Naive thymus-derived CD8-positive, alpha-beta T cell (primary cell): ENCODE measurements around the gene NUTM2G. TPM values are rescaled to one million over a fixed set of nuclear protein-coding genes. Genes with fewer than 3 reads are reported as not detected.
"Not testable (repeated sequence)": the region's sequence is repeated elsewhere in the genome, so short reads cannot be mapped to it uniquely, and the experiment has no call there.

ENCODE experiments used
- ATAC-seq, 2 donors: fragments of 150-1000 bp; cut with Tn5 transposase in 1 of 2; sonication (Bioruptor Pico), chemical (Tn5 transposase) in 1 of 2; 1 replicate in 1 of 2; 2 replicates in 1 of 2; pipeline ENCODE4 v1.10.0; 2021; ENCODE audit warnings: mild to moderate bottlenecking in 2 of 2, moderate library complexity in 2 of 2
- POLR2A ChIA-PET: fragments of 350-600 bp; sonication (Branson Sonifier 250); formaldehyde crosslinking; loops from one replicate; lab custom pipeline; 2021; ENCODE audit warnings: antibody characterized with exemption; lab: Charles Lee
- DNase-seq, 10 donors: peaks; one replicate each; pipeline versions ENCODE4 v3.0.0 to v3.0.0-alpha.2; 2020 to 2022
- H3K27ac Mint-ChIP-seq, 10 donors: one replicate each; pipeline ENCODE4 v1.8.0; 2020 to 2022; ENCODE audit warnings: mild to moderate bottlenecking in 10 of 10, mixed read lengths in 10 of 10, moderate library complexity in 4 of 10, inconsistent platforms in 1 of 10
- H3K27me3 Mint-ChIP-seq, 5 donors: one replicate each; pipeline ENCODE4 v1.8.0; 2021 to 2022; ENCODE audit warnings: mixed read lengths in 5 of 5
- H3K36me3 Mint-ChIP-seq, 3 donors: one replicate each; pipeline ENCODE4 v1.8.0; 2020 to 2022; ENCODE audit warnings: mixed read lengths in 3 of 3, mild to moderate bottlenecking in 2 of 3, inconsistent platforms in 1 of 3
- H3K4me1 Mint-ChIP-seq, 4 donors: one replicate each; pipeline ENCODE4 v1.8.0; 2021 to 2022; ENCODE audit warnings: mixed read lengths in 4 of 4
- H3K4me3 Mint-ChIP-seq, 10 donors: one replicate each; pipeline ENCODE4 v1.8.0; 2020 to 2022; ENCODE audit warnings: mild to moderate bottlenecking in 10 of 10, mixed read lengths in 10 of 10, moderate library complexity in 6 of 10, inconsistent platforms in 1 of 10
- H3K9me3 Mint-ChIP-seq, 9 donors: one replicate each; pipeline ENCODE4 v1.8.0; 2020 to 2022; ENCODE audit warnings: mixed read lengths in 9 of 9, mild to moderate bottlenecking in 3 of 9, inconsistent platforms in 1 of 9, moderate library complexity in 1 of 9
- polyA plus RNA-seq, 3 donors: library from polyadenylated mRNA; unstranded; fragments of 300-500 nt; fragmentation: Illumina TruSeq; gene quantifications; one replicate each; pipeline ENCODE4 v1.2.3, GENCODE V29; 2021
- total RNA-seq, 8 experiments: library from RNA in 2 of 8; stranded (reverse) in 2 of 8; gene quantifications; one replicate each; pipeline ENCODE4 v1.2.3 and lab custom pipeline; 2021 to 2026

The NUTM2G gene, protein sequence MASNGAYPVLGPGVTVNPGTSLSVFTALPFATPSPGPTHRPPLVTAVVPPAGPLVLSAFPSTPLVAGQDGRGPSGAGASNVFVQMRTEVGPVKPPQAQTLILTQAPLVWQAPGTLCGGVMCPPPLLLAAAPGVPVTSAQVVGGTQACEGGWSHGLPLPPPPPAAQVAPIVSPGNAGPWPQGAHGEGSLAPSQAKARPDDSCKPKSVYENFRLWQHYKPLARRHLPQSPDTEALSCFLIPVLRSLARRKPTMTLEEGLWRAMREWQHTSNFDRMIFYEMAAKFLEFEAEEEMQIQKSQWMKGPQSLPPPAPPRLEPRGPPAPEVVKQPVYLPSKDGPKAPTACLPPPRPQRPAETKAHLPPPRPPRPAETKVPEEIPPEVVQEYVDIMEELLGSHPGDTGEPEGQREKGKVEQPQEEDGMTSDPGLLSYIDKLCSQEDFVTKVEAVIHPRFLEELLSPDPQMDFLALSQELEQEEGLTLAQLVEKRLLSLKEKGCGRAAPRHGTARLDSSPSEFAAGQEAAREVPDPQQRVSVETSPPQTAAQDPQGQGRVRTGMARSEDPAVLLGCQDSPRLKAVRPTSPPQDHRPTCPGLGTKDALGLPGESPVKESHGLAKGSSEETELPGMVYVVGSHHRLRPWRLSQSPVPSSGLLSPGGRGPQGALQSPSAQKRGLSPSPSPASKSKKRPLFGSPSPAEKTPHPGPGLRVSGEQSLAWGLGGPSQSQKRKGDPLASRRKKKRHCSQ
- total RNA-seq (not detected), polyA plus RNA-seq (under 1 TPM in 2 of 3 donors, not detected in 1; 0.05 to 0.19 TPM), total RNA-seq (lab: John Stamatoyannopoulos, UW) (0 reads per million in 6 experiments)

DNA sequence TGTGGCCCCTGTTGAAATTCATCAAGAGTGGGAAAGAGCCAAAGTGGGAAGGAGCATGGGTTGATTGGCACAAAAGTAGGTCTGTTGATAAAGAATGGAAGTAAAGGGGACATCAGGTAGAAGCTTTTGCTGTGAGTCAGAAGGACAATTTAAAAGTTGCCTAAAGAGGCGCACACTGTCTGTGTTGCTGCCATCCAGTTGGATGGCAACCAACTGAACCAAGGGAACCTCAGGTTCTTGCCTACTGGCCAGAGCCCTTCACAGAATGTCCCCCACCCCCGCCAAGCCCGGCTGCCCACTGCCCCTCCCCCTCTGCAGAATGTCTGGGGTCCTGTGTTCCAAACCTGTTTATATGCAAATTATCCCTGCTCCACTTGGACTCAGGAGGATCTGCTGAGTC is at the start of gene NUTM2G:
TSS of gene NUTM2G (plus strand) at position 301 of the 400 bp plus-strand sequence. CDS start 182 bp downstream, outside the sequence.
- DNase-seq, H3K4me3 Mint-ChIP-seq, H3K36me3 Mint-ChIP-seq, ATAC-seq, H3K9me3 Mint-ChIP-seq, H3K27me3 Mint-ChIP-seq, H3K4me1 Mint-ChIP-seq, POLR2A ChIA-PET: not testable (repeated sequence)
- peak within 1 kb of the TSS in 1 of 10 donors; percentile 47 for H3K27ac Mint-ChIP-seq

DNA sequence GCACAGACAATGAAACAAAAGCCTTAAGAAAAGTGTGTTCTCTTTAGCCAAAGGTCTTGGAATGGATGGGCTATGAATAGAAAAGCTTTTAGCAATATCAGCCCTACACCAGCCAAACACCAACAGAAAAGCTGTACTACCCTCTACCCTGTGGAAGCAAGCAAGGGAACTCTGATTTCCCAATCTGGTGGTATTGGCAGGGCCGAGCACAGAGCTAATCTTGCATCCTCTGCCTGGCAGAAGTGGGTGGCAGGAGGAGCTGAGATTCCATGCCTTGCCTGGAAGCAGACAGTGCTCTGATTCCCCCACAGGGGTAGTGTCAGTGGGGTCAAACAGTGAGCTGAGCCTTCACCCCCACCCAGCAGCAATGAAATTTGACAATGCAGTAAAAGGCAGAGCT is 44.7 kb upstream of the NUTM2G start:
- Mint-ChIP-seq H3K9me3 (peaks cover 0 to 36% (median 11%) of the 10 kb centered on the region in 9 donors), H3K27me3 (peaks cover 0 to 5% (median 0%) of the 10 kb centered on the region in 5 donors), H3K4me3 (no peak overlapping the region), H3K4me1 (peaks cover 0 to 2% (median 0%) of the 10 kb centered on the region in 4 donors), H3K27ac (no peak overlapping the region), H3K36me3 (peaks cover 11 to 18% (median 13%) of the 10 kb centered on the region in 3 donors)
- DNase-seq, result no peak
- ATAC-seq, result no peak
- POLR2A ChIA-PET, result no interaction called here

DNA sequence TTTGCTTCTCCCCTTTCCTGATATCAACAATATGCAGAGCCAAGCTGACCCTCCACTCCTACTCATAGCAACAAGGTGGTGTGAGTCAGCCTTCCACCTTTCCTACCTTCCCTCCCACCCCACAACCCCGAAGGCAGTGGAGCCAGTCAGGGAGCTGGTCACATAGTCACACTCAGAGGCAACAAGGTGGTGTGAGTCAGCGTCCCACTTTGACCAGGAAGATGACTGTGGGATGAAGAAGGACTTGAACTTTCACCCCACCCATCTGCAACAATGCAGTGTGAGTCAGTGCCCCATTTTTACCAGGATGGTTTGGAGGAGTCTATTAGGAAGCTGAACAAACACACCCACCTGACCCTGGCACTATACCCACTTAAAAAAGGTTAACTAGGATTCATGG is 44.2 kb upstream of the NUTM2G start:
- DNase-seq (no peak), ATAC-seq (no peak)
- H3K36me3 Mint-ChIP-seq, result peaks cover 13 to 18% (median 14%) of the 10 kb centered on the region in 3 donors
- no peak overlapping the region for H3K4me3 Mint-ChIP-seq
- peaks cover 0 to 31% (median 9%) of the 10 kb centered on the region in 9 donors for H3K9me3 Mint-ChIP-seq
- H3K4me1 Mint-ChIP-seq, result peaks cover 0 to 2% (median 0%) of the 10 kb centered on the region in 4 donors
- POLR2A ChIA-PET, result no interaction called here
- H3K27ac Mint-ChIP-seq, result no peak overlapping the region
- H3K27me3 Mint-ChIP-seq, result peaks cover 0 to 3% (median 0%) of the 10 kb centered on the region in 5 donors

DNA sequence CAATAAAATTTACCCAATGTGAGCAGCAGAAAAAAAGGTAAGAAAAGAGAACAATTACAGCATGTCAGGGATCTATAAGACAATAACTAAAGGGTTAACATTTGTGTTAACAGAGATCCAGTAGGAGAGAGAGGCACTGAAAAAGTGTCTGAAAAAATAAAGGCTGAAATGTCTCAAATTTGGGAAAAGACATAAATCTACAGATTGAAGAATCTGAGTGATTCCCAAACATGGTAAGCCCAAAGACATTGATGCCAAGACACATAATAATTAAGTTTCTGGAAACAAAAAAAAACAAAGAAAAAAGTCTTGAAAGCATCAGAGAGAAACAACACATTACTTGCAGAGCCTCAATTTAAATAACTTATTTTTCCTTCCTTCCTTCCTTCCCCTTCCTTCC is 43.2 kb upstream of the NUTM2G start:
- peaks cover 13 to 18% (median 14%) of the 10 kb centered on the region in 3 donors for H3K36me3 Mint-ChIP-seq
- no peak overlapping the region for H3K27ac Mint-ChIP-seq
- no peak for ATAC-seq
- POLR2A ChIA-PET, result no interaction called here
- DNase-seq, result no peak
- peaks cover 0 to 21% (median 8%) of the 10 kb centered on the region in 9 donors for H3K9me3 Mint-ChIP-seq
- no peaks in the 10 kb centered on the region for H3K27me3 Mint-ChIP-seq
- H3K4me3 Mint-ChIP-seq, result no peak overlapping the region
- H3K4me1 Mint-ChIP-seq, result peaks cover 0 to 2% (median 0%) of the 10 kb centered on the region in 4 donors

DNA sequence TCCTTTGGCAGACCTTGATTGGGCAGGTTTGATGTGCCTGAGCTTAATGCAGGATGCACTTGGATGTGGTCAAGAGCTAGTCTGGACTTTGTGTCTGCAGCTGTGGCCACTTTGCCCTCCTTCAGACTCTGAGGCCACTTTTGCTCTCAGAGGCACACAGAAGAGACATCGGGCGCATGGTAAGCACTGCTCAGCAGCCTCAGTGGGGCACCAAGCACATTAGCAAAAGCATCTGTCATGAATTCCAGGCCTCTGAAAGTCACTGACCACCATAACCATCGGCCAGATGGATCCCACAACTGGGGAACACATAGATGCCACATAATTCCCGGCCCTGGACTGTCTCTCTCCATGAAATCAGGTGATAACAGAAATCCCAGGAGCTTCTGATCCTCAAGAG is 40.1 kb upstream of the NUTM2G start:
- peaks cover 0 to 13% (median 5%) of the 10 kb centered on the region in 9 donors for H3K9me3 Mint-ChIP-seq

DNA sequence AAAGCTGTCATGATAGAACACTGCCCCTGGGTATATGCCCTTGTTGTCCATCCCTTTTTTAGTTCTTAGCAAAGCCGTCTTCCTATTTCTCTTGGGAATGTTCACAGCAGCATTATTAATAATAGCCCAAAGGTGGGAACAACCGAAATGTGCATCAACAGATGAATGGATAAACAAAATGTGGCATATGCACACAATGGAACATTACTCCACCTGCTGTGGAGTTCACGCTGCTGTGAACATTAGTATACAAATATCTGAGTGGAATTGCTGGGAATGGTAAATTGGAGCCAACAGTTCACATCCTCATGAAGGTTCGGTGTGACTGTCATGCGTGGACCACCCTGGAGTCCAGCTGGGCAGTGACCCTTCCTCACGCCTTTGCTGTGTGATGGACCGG is 36.5 kb upstream of the NUTM2G start:
- Mint-ChIP-seq H3K4me1 (peaks cover 0 to 2% (median 0%) of the 10 kb centered on the region in 4 donors), H3K36me3 (peaks cover 5 to 62% (median 45%) of the 10 kb centered on the region in 3 donors), H3K4me3 (no peak overlapping the region), H3K27ac (no peak overlapping the region), H3K9me3 (peaks cover 0 to 6% (median 0%) of the 10 kb centered on the region in 9 donors), H3K27me3 (no peaks in the 10 kb centered on the region)
- POLR2A ChIA-PET, result no interaction called here
- ATAC-seq (no peak), DNase-seq (no peak)

More for the DNA sequence above, 40.1 kb upstream of the NUTM2G start:
- H3K27ac Mint-ChIP-seq, result no peak overlapping the region
- no peak for ATAC-seq
- peaks cover 14 to 41% (median 25%) of the 10 kb centered on the region in 3 donors for H3K36me3 Mint-ChIP-seq
- H3K27me3 Mint-ChIP-seq, result no peaks in the 10 kb centered on the region
- POLR2A ChIA-PET, result no interaction called here
- no peak for DNase-seq
- H3K4me1 Mint-ChIP-seq, result peaks cover 0 to 2% (median 0%) of the 10 kb centered on the region in 4 donors
- no peak overlapping the region for H3K4me3 Mint-ChIP-seq

DNA sequence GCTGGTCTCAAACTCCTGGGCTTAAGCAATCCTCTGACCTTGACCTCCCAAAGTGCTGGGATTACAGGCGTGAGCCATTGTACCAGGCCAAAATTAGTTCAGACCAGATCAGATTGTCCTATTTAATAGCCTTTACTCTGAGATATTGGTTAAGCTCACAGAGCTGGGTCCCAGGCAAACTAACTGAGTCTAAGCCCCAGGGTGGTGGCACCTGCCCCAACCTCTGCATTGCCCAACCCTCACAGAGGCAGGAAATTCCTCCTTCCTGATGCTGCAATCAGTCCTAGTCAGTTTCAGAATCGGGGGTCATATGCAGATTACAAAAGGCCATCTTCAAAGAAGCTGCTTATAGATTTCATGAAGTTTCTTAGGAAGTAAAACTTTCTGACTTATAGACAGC is 28.6 kb upstream of the NUTM2G start:
- H3K36me3 Mint-ChIP-seq, result peaks cover 8 to 34% (median 22%) of the 10 kb centered on the region in 3 donors
- H3K4me3 Mint-ChIP-seq, ATAC-seq, H3K27ac Mint-ChIP-seq, H3K27me3 Mint-ChIP-seq, H3K4me1 Mint-ChIP-seq, DNase-seq, POLR2A ChIA-PET, H3K9me3 Mint-ChIP-seq: not testable (repeated sequence)

DNA sequence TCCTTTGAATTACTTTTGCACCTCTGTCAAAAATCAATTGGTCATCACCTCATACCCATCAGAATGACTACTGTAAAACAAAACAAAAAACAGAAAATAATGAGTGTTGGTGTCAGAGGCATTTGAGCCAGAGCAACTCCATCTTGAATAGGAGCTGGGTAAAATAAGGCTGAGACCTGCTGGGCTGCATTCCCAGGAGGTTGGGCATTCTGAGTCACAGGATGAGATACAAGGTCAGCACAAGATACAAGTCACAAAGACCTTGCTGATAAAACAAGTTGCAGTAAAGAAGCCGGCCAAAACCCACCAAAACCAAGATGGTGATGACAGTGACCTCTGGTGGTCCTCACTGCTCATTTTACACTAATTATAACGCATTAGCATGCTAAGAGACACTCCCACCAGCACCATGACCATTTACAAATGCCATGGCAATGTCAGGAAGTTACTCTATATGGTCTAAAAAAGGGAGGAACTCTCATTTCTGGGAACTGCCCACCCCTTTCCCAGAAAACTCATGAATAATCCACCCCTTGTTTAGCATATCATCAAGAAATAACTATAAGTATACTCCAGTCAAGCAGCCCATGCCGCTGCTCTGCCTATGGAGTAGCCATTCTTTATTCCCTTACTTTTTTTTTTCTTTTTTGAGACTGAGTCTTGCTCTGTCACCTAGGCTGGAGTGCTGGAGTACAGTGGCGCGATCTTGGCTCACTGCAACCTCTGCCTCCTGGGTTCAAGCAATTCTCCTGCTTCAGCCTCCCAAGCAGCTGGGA is 23.5 kb upstream of the NUTM2G start:
- H3K9me3 Mint-ChIP-seq, H3K4me1 Mint-ChIP-seq, DNase-seq, H3K4me3 Mint-ChIP-seq, H3K27ac Mint-ChIP-seq, H3K27me3 Mint-ChIP-seq, H3K36me3 Mint-ChIP-seq, ATAC-seq, POLR2A ChIA-PET: not testable (repeated sequence)

DNA sequence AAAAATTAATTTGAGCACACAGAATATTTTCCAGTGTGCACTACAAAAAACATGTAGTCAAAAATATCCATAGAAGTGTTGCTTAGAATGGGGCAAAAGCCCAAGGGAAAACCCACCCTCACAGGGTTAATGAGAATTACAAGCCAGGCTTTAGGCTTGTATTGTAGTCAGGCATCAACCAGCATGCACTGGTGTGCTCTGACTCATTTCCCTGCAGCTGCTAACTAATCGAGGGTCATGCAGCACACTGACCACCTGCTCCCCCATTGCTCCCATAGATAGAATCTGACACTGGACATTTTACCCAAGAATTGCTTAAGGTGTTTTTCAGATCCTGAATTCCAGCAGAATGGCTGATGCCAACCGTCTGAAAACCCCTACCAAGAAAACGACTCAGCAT is 20.2 kb upstream of the NUTM2G start:
- H3K4me3 Mint-ChIP-seq, H3K27ac Mint-ChIP-seq, POLR2A ChIA-PET, DNase-seq, H3K27me3 Mint-ChIP-seq, H3K9me3 Mint-ChIP-seq, H3K4me1 Mint-ChIP-seq, ATAC-seq: not testable (repeated sequence)
- peaks cover 0 to 13% (median 0%) of the 10 kb centered on the region in 3 donors for H3K36me3 Mint-ChIP-seq

DNA sequence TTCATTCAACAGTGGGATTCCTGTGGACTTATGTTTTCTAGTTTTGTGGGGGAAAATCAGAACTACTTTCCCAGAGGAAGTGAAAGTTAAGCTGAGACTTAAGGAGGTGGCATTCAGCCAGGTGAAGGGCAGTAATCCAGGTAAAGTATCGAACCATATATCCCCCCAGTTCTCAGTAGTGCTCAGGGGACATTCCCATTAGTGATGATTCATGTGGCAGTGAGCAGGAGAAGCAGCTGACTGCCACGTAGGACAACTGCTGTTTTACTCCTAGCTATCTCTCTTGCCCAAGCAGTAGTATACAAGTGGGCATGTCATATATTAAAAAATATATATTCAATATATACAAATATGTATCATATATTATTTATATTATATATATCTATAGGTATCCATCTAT is 13.1 kb upstream of the NUTM2G start:
- DNase-seq, H3K27ac Mint-ChIP-seq, ATAC-seq, POLR2A ChIA-PET, H3K27me3 Mint-ChIP-seq, H3K4me1 Mint-ChIP-seq, H3K4me3 Mint-ChIP-seq, H3K9me3 Mint-ChIP-seq: not testable (repeated sequence)
- H3K36me3 Mint-ChIP-seq, result peaks cover 0 to 16% (median 0%) of the 10 kb centered on the region in 3 donors

DNA sequence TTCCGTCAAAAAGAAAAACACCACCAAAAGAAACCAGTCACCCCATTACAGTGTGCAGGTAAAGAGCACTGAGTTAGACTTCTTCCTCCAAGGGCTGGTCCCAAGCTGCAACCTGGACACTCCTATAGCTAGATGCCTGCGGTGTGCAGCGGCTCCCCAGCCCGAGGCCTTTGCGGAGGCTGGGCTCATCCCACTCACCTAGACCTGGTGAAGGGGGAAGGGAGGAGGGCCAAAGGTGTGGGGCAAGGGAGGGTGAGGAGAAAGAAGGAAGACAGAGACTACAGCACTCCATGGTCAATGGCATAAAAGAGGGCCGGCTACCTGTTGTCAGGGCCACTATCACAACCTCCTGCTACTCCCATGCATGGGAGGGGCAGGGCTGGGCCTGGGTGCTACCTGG is 12.1 kb upstream of the NUTM2G start:
- H3K27ac Mint-ChIP-seq, H3K27me3 Mint-ChIP-seq, H3K4me3 Mint-ChIP-seq, DNase-seq, H3K4me1 Mint-ChIP-seq, H3K9me3 Mint-ChIP-seq, POLR2A ChIA-PET, ATAC-seq: not testable (repeated sequence)
- peaks cover 0 to 16% (median 0%) of the 10 kb centered on the region in 3 donors for H3K36me3 Mint-ChIP-seq

DNA sequence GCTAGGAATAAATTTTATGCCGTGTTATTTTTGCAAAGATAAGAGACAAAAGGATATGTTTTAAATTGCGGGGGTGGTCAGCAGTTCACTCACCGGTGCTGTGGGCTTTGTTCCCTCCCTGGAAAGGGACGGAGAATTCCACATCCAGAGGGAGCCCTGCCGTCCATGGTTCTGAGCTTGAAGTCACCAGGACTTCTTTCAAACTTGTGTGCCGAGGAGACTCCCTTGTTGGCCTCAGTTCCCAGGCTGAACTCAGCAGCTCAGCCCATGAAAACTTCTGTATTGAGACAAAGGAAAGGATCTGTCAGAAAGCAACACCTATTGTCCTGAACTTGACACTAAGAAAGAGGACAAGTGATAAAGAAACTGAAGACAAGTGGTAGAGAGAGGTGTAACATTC is 10.1 kb upstream of the NUTM2G start:
- H3K9me3 Mint-ChIP-seq, H3K27me3 Mint-ChIP-seq, DNase-seq, ATAC-seq, H3K4me1 Mint-ChIP-seq, H3K4me3 Mint-ChIP-seq, H3K36me3 Mint-ChIP-seq, POLR2A ChIA-PET, H3K27ac Mint-ChIP-seq: not testable (repeated sequence)
